Neural progenitor cell (in vitro differentiated cells): ENCODE results near the gene RELL2.

Experiments used
- EZH2 ChIP-seq: fragments of 200-600 bp; sonication (generic); IDR thresholded peaks from 2 replicates; pipeline ENCODE4 v1.6.1; 2017; ENCODE audit warnings: antibody characterized with exemption, mild to moderate bottlenecking, moderate library complexity
- EZH2phosphoT487 ChIP-seq: fragments of 200-600 bp; sonication (generic); IDR thresholded peaks from 2 replicates; pipeline ENCODE4 v1.6.1; 2017; ENCODE audit warnings: antibody characterized with exemption
- TF ChIP-seq, protein P1 (sequence below): fragments of 200-600 bp; sonication (generic); IDR thresholded peaks from 2 replicates; pipeline ENCODE4 v1.5.1; 2017; ENCODE audit warnings: antibody characterized with exemption, mild to moderate bottlenecking

DNA sequence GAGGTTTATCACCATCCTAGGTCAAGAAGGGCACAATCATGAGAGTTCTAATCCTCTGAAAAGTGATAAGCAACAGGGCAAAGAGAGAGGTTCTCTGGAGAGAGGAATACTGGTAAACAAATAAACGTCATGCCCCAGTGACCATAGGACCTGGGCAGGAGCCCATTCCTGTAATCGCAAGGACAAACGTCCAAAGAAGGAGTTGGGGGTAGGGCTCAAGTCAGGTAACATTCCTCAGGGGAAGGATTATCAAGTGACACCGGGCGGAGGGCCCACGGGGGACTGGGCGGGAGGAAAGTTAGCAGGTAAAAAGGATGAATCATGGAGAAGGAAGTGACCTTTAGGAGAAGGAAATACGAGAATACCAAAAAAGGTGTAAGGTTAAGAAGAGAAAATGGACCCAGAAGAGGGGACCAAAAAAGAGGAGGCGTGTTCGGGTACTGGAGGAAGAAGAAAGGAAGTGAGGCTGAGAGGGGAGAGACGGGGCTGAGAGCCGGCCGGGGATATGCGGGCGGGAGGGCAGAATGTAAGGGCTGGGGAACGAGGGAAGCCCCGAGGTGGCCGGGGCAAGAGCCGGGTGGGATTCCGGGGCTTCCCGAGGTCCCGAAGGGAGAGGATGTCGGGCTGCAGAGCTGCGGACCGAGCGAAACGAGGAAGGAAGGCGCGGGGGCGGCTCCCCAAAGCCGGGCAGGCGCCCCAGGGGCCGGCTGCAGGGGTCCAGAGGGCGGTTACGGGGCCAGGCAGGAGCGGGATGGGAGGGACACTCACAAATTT is 18.6 kb upstream of the RELL2 start:
- TF ChIP-seq, protein P1, sequence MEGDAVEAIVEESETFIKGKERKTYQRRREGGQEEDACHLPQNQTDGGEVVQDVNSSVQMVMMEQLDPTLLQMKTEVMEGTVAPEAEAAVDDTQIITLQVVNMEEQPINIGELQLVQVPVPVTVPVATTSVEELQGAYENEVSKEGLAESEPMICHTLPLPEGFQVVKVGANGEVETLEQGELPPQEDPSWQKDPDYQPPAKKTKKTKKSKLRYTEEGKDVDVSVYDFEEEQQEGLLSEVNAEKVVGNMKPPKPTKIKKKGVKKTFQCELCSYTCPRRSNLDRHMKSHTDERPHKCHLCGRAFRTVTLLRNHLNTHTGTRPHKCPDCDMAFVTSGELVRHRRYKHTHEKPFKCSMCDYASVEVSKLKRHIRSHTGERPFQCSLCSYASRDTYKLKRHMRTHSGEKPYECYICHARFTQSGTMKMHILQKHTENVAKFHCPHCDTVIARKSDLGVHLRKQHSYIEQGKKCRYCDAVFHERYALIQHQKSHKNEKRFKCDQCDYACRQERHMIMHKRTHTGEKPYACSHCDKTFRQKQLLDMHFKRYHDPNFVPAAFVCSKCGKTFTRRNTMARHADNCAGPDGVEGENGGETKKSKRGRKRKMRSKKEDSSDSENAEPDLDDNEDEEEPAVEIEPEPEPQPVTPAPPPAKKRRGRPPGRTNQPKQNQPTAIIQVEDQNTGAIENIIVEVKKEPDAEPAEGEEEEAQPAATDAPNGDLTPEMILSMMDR: no peak
- TF ChIP-seq EZH2 (no peak), EZH2phosphoT487 (no peak)
